ENCODE results near the gene THSD7B. TPM values are rescaled to one million over a fixed set of nuclear protein-coding genes. Genes with fewer than 3 reads are reported as not detected.
A peak's percentile ranks its signal among the peaks of the same experiment; 100 is the strongest.

THSD7B gene
- total RNA-seq, 1 experiment from 2014 or later, result 0.28 TPM

- Histone ChIP-seq H3K36me3 (replicated peaks; ENCODE audit: control insufficient read depth, insufficient read depth, low read length) (no peaks in the 10 kb centered on the region), H3K4me3 (ENCODE audit: insufficient read depth, low read depth, low read length) (no peak overlapping the region), H3K27me3 (ENCODE audit: control insufficient read depth, insufficient read depth, low read length) (no peaks in the 10 kb centered on the region)
- no peak for DNase-seq
These were observed 446.4 kb downstream of the THSD7B start for GRCh38 chr2:137211761-137212160.

GRCh38 chr2:137220438-137220993 lies 455.2 kb downstream of the THSD7B start:
- Histone ChIP-seq H3K36me3 (replicated peaks; ENCODE audit: control insufficient read depth, insufficient read depth, low read length) (no peaks in the 10 kb centered on the region), H3K27me3 (ENCODE audit: control insufficient read depth, insufficient read depth, low read length) (no peaks in the 10 kb centered on the region), H3K4me3 (ENCODE audit: insufficient read depth, low read depth, low read length) (no peak overlapping the region)
- no peak for DNase-seq

- DNase-seq, result no peak
- Histone ChIP-seq H3K27me3 (ENCODE audit: control insufficient read depth, insufficient read depth, low read length) (no peaks in the 10 kb centered on the region), H3K4me3 (ENCODE audit: insufficient read depth, low read depth, low read length) (no peak overlapping the region), H3K36me3 (replicated peaks; ENCODE audit: control insufficient read depth, insufficient read depth, low read length) (no peaks in the 10 kb centered on the region)
These were observed 456.6 kb downstream of the THSD7B start for GRCh38 chr2:137221797-137222492.

- Histone ChIP-seq H3K27me3 (ENCODE audit: control insufficient read depth, insufficient read depth, low read length) (no peaks in the 10 kb centered on the region), H3K4me3 (ENCODE audit: insufficient read depth, low read depth, low read length) (no peak overlapping the region)
- DNase-seq, result peak; percentile 6
These were observed 458.4 kb downstream of the THSD7B start for GRCh38 chr2:137223722-137224121.

GRCh38 chr2:137228566-137228965 lies 463.2 kb downstream of the THSD7B start:
- Histone ChIP-seq H3K27me3 (ENCODE audit: control insufficient read depth, insufficient read depth, low read length) (no peaks in the 10 kb centered on the region), H3K4me3 (ENCODE audit: insufficient read depth, low read depth, low read length) (no peak overlapping the region), H3K36me3 (replicated peaks; ENCODE audit: control insufficient read depth, insufficient read depth, low read length) (no peaks in the 10 kb centered on the region)
- DNase-seq, result no peak

More at GRCh38 chr2:137223722-137224121, 458.4 kb downstream of the THSD7B start:
- no peaks in the 10 kb centered on the region for H3K36me3 ChIP-seq (replicated peaks; ENCODE audit: control insufficient read depth, insufficient read depth, low read length)

- Histone ChIP-seq H3K4me3 (ENCODE audit: insufficient read depth, low read depth, low read length) (no peak overlapping the region), H3K27me3 (ENCODE audit: control insufficient read depth, insufficient read depth, low read length) (no peaks in the 10 kb centered on the region), H3K36me3 (replicated peaks; ENCODE audit: control insufficient read depth, insufficient read depth, low read length) (no peaks in the 10 kb centered on the region)
- no peak for DNase-seq
These were observed 464.5 kb downstream of the THSD7B start for GRCh38 chr2:137229834-137230233.

- Histone ChIP-seq H3K36me3 (replicated peaks; ENCODE audit: control insufficient read depth, insufficient read depth, low read length) (no peaks in the 10 kb centered on the region), H3K4me3 (ENCODE audit: insufficient read depth, low read depth, low read length) (no peak overlapping the region), H3K27me3 (ENCODE audit: control insufficient read depth, insufficient read depth, low read length) (no peaks in the 10 kb centered on the region)
- no peak for DNase-seq
These were observed 466.3 kb downstream of the THSD7B start for GRCh38 chr2:137231628-137232027.

GRCh38 chr2:137232076-137232475 lies 466.7 kb downstream of the THSD7B start:
- H3K36me3 ChIP-seq (replicated peaks; ENCODE audit: control insufficient read depth, insufficient read depth, low read length), result no peaks in the 10 kb centered on the region
- H3K4me3 ChIP-seq (ENCODE audit: insufficient read depth, low read depth, low read length), result no peak overlapping the region
- H3K27me3 ChIP-seq (ENCODE audit: control insufficient read depth, insufficient read depth, low read length), result no peaks in the 10 kb centered on the region
- no peak for DNase-seq

- Histone ChIP-seq H3K4me3 (ENCODE audit: insufficient read depth, low read depth, low read length) (no peak overlapping the region), H3K27me3 (ENCODE audit: control insufficient read depth, insufficient read depth, low read length) (no peaks in the 10 kb centered on the region), H3K36me3 (replicated peaks; ENCODE audit: control insufficient read depth, insufficient read depth, low read length) (no peaks in the 10 kb centered on the region)
- DNase-seq, result no peak
These were observed 467.7 kb downstream of the THSD7B start for GRCh38 chr2:137233091-137233490.

- Histone ChIP-seq H3K27me3 (ENCODE audit: control insufficient read depth, insufficient read depth, low read length) (no peaks in the 10 kb centered on the region), H3K4me3 (ENCODE audit: insufficient read depth, low read depth, low read length) (no peak overlapping the region), H3K36me3 (replicated peaks; ENCODE audit: control insufficient read depth, insufficient read depth, low read length) (no peaks in the 10 kb centered on the region)
- DNase-seq, result no peak
These were observed 471.7 kb downstream of the THSD7B start for GRCh38 chr2:137237055-137237454.

GRCh38 chr2:137238065-137238464 lies 472.7 kb downstream of the THSD7B start:
- no peaks in the 10 kb centered on the region for H3K27me3 ChIP-seq (ENCODE audit: control insufficient read depth, insufficient read depth, low read length)
- no peak for DNase-seq

GRCh38 chr2:137249463-137250130 lies 484.3 kb downstream of the THSD7B start:
- H3K27me3 ChIP-seq (ENCODE audit: control insufficient read depth, insufficient read depth, low read length), result no peaks in the 10 kb centered on the region
- H3K4me3 ChIP-seq (ENCODE audit: insufficient read depth, low read depth, low read length), result no peak overlapping the region
- H3K36me3 ChIP-seq (replicated peaks; ENCODE audit: control insufficient read depth, insufficient read depth, low read length), result no peaks in the 10 kb centered on the region
- DNase-seq, result no peak

More at GRCh38 chr2:137238065-137238464, 472.7 kb downstream of the THSD7B start:
- Histone ChIP-seq H3K4me3 (ENCODE audit: insufficient read depth, low read depth, low read length) (no peak overlapping the region), H3K36me3 (replicated peaks; ENCODE audit: control insufficient read depth, insufficient read depth, low read length) (no peaks in the 10 kb centered on the region)

GRCh38 chr2:137250401-137250800 lies 485.1 kb downstream of the THSD7B start:
- no peak for DNase-seq
- Histone ChIP-seq H3K4me3 (ENCODE audit: insufficient read depth, low read depth, low read length) (no peak overlapping the region), H3K27me3 (ENCODE audit: control insufficient read depth, insufficient read depth, low read length) (no peaks in the 10 kb centered on the region), H3K36me3 (replicated peaks; ENCODE audit: control insufficient read depth, insufficient read depth, low read length) (no peaks in the 10 kb centered on the region)

- no peak overlapping the region for H3K4me3 ChIP-seq (ENCODE audit: insufficient read depth, low read depth, low read length)
- DNase-seq, result no peak
- H3K36me3 ChIP-seq (replicated peaks; ENCODE audit: control insufficient read depth, insufficient read depth, low read length), result no peaks in the 10 kb centered on the region
- H3K27me3 ChIP-seq (ENCODE audit: control insufficient read depth, insufficient read depth, low read length), result no peaks in the 10 kb centered on the region
These were observed 485.7 kb downstream of the THSD7B start for GRCh38 chr2:137251045-137251444.

- Histone ChIP-seq H3K27me3 (ENCODE audit: control insufficient read depth, insufficient read depth, low read length) (no peaks in the 10 kb centered on the region), H3K4me3 (ENCODE audit: insufficient read depth, low read depth, low read length) (no peak overlapping the region), H3K36me3 (replicated peaks; ENCODE audit: control insufficient read depth, insufficient read depth, low read length) (no peaks in the 10 kb centered on the region)
- no peak for DNase-seq
These were observed 487.6 kb downstream of the THSD7B start for GRCh38 chr2:137252934-137253333.

All from H7 (cell line).